HG02943 (cell line): ENCODE results near the gene SPRY4.
"Not testable (repeated sequence)": the region's sequence is repeated elsewhere in the genome, so short reads cannot be mapped to it uniquely, and the experiment has no call there.

Source experiments
- ATAC-seq: cut with Tn5 transposase; IDR thresholded peaks from one replicate; pipeline ENCODE4 v1.9.1; 2021; ENCODE audit warnings: mild to moderate bottlenecking, low read depth, moderate library complexity; ENCODE audit not compliant: unreplicated experiment

Gene SPRY4

GRCh38 chr5:142272596-142272995 lies 52.2 kb downstream of the SPRY4 start:
- ATAC-seq = not testable (repeated sequence)

DNA sequence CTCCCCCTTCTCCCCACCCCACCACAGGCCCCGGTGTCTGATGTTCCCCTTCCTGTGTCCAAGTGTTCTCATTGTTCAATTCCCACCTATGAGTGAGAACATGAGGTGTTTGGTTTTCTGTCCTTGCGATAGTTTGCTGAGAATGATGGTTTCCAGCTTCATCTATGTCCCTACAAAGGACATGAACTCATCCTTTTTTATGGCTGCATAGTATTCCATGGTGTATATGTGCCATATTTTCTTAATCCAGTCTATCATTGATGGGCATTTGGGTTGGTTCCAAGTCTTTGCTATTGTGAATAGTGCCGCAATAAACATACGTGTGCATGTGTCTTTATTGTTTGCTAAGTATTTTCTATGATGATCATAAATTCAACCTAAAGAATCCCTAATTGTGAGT lies 60.7 kb downstream of the SPRY4 start:
- not testable (repeated sequence) for ATAC-seq

- no peak for ATAC-seq
Observed at GRCh38 chr5:142263346-142263745, 61.5 kb downstream of the SPRY4 start.

DNA sequence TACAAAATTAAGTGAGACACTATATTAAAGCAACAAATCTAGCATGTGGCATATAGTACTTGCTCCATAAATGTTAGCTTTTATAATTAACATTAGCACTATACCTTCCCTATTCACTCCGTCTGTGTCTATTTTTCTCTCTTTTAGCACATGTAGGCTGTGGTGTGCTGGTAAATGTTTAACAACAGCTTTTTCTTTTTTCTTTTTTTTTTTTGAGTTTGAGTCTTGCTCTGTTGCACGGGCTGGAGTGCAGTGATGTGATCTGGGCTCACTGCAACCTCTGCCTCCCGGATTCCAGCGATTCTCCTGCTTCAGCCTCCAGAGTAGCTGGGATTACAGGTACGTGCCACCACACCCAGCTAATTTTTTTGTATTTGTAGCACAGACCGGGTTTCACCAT lies 62.1 kb downstream of the SPRY4 start:
- no peak for ATAC-seq
